Iris pigment epithelial cell (primary cell): ENCODE data around the gene SPATA9.
A peak's percentile ranks its signal among the peaks of the same experiment; 100 is the strongest.

Experiments used
- DNase-seq: peaks from one replicate; pipeline ENCODE4 v3.0.0-alpha.2; 2011; ENCODE audit warnings: low read depth

SPATA9 gene

GRCh38 chr5:95619514-95620029 lies 63.2 kb downstream of the SPATA9 start:
- no peak for DNase-seq

- peak; percentile 52 for DNase-seq
Measured at GRCh38 chr5:95619096-95619495, 63.7 kb downstream of the SPATA9 start.

- peak; percentile 84 for DNase-seq
Measured at GRCh38 chr5:95617057-95617456, 65.7 kb downstream of the SPATA9 start.

GRCh38 chr5:95615164-95615467 lies 67.7 kb downstream of the SPATA9 start:
- no peak for DNase-seq

- no peak for DNase-seq
Measured at GRCh38 chr5:95613514-95613913, 69.3 kb downstream of the SPATA9 start.

- no peak for DNase-seq
Measured at GRCh38 chr5:95611396-95611795, 71.4 kb downstream of the SPATA9 start.

- no peak for DNase-seq
Measured at GRCh38 chr5:95610546-95610945, 72.2 kb downstream of the SPATA9 start.

GRCh38 chr5:95609711-95610110 lies 73.1 kb downstream of the SPATA9 start:
- DNase-seq = peak; percentile 54
